ENCODE measurements around the gene PNKD.
A peak's percentile ranks its signal among the peaks of the same experiment; 100 is the strongest.

PNKD gene

GRCh38 chr2:218343591-218343990 is 73.3 kb downstream of the PNKD start:
- DNase-seq (ENCODE audit: low spot score): peak; percentile 77

- peak; percentile 93 for DNase-seq (ENCODE audit: low spot score)
Observed at GRCh38 chr2:218344090-218344754, 73.9 kb downstream of the PNKD start.

DNA sequence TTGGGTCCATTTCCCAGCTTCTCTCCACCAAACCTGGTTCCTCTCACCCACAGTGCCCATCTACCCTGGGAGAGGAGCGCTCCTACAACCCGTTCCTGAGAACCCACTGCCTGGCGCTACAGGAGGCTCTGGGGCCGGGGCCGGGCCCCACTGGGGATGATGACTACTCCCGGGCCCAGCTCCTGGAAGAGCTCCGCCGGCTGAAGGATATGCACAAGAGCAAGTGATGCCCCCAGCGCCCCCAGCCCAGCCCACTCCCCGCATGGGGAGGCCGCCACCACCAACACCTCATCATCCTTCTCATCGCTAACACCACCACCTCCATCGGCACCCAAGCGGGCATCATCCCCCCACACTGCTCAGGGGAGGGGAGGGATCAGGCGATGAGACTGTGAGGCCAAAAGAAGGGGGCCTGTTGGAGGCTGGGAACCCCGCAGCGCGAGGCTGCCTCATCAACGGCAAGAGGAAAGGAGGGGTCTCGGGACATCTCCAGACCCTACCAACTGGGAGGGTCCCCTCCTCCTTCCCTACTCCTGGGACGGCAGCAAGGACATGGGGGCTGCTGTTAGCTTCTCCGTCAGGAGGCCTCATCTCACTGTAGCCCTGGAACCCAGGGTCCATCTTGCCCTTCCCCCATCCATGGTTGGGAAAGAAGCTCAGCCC is 74.6 kb downstream of the PNKD start:
- DNase-seq (ENCODE audit: low spot score): no peak

- DNase-seq (ENCODE audit: low spot score): no peak
Observed at GRCh38 chr2:218345491-218346236, 75.3 kb downstream of the PNKD start.

DNA sequence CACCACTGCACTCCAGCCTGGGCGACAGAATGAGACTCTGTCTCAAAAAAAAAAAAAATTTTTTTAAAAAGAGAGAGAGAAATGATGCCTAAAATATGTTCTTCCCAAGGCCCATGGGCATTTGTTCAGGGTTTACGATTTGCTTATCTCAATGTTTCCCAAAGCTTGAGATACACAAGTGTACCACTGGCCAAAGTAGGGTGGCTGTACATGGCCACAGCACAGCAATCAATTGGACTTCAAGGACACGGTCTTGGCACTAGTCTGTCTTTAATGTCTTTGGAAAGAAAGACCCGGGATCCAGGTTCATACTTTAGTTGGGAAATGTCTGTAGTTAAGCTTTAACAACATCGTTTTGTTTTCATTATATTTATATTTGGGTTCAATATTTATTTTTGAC is 76.9 kb downstream of the PNKD start:
- DNase-seq (ENCODE audit: low spot score): no peak

GRCh38 chr2:218354045-218354444 is 83.7 kb downstream of the PNKD start:
- DNase-seq (ENCODE audit: low spot score): no peak

DNA sequence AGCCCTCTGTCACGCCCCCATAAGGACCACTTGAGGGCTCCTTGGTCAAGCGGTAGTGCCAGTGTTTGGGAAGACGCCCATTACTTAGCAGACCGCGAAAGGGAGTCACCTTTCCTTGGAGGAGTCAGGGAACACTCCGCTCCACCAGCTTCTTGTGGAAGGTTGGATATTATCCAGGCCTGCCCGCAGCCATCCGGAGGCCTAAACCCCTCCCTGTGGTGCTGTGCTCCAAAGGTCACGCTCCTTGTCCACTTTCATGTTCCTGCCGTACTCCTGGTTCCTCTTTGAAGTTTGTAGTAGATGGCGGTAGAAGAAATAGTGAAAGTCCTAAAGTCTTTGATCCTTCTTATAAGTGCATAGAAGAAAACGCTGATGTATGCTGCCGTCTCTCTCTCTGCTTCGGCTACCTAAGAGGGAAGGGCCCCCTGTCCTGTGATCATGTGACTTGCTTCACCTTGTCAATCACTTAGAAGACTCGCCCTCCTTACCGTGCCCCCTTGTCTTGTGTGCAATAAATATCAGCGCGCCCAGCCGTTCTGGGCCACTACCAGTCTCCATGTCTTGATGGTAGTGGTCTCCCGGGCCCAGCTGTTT is 84.6 kb downstream of the PNKD start:
- peak; percentile 69 for DNase-seq (ENCODE audit: low spot score)

DNA sequence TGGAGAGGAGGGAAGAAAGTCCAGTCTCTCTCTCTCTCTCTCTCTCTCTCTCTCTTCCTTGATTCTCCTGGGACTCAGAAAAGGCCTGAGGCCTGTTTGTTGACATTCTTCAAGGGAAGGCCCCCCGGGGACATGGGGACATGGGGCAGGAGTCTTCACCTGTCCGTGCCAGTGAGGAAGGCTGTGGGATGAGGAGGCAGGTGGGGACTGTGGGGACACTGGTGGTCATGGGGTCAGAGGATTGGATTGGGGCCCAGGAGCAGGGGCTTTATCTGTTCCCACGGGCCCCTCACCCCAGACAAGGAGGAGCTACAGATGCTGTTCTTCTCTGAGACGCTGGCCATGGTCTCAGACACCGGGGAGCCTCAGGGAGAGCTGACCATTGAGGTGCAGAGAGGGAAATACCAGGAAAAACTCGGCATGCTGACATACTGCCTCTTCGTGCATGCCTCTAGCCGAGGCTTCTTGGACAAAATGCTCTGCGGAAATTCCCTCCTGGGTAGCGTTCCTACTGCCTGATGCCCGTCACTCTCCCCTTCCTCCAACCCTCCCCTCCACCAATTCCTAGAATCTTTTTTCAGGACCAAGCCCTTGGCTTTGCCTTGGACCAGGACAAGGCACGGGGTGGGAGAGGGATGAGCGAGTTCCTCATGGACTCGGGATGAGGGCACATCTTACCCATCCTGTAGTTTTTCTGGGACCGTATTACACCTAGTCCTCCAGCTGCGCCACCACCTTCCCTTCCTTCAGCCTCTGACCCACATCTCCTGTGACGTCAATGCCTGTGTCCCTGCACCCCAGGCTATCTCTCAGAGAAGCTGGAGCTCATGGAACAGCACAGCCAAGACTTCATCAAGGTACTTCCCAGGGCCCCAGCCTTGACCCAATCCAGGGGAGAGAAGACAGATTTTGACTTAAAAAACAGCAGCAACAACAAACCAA is 87.2 kb downstream of the PNKD start:
- peak; percentile 60 for DNase-seq (ENCODE audit: low spot score)

DNA sequence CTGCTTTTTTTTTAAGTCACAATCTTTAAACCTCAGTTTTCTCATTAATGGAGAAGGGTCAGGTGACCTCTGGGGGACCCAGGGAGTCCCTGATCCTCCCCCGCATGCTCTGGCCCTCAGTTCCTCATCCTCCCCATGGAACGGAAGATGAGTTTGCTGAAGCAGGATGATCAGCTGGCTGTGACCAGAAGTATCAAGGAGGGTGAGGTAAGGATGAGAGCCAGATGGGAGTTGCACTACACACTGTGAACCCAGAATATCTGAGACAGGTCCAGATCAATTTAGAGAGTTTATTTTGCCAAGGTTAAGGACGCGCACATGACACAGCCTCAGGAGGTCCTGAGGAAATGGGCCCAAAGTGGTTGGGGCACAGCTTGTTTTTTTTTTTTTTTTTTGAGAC is 90.1 kb downstream of the PNKD start:
- DNase-seq (ENCODE audit: low spot score): no peak

- DNase-seq (ENCODE audit: low spot score): no peak
Observed at GRCh38 chr2:218362606-218363005, 92.3 kb downstream of the PNKD start.

DNA sequence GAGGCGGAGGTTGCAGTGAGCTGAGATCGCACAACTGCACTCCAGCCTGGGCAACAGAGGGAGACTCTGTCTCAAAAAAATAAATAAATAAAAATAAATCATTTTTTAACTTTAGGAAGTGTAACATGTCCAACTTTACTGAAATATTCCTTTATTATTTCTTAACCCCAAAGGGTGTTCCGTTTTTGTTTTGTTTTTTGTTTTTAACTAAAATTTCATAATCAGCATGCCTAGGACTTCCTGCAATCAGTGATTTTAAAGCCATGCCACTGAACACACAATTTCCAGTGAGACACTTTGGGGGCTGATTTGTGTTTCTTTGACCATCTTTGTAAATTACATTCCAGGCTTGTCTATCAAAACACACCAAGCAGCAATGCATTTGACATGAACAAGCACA is 93.4 kb downstream of the PNKD start:
- no peak for DNase-seq (ENCODE audit: low spot score)

GRCh38 chr2:218364196-218364595 is 93.9 kb downstream of the PNKD start:
- DNase-seq (ENCODE audit: low spot score): no peak

DNA sequence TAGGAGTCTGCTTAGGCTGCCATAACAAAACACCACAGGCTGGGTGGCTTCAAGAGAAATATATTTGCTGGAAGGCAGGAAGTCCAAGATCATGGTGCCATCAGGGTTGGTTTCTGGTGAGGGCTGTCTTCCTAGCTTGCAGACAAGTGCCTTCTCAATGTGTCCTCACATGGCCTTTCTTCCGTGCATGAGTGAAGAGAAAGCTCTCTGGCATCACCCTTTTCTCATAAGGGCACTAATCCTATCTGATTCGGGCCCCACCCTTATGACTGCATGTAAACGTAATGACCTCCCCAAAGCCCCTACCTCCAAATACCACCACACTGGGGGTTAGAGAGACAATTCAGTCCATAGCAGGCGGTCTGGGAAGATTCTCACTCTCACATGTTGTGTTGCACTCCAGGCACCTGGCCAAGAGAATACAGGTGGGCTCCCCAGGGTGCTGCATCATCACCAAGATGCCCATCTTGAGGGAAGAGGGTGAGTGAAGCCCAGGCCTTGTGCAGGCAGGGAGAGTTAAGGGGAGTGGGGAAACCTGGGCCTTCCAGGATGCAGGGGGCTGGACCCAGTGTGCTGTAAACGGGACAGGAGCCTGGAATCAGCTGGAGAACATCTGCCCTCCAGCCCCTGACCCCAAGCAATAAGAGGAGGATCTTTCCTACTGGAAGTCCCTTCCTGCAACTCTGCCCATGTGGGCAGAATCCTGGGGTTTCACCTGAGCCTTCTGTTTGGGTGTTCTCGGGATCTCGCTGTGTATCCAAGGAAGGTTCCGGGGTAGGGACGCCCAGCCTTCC is 96.5 kb downstream of the PNKD start:
- no peak for DNase-seq (ENCODE audit: low spot score)

DNA sequence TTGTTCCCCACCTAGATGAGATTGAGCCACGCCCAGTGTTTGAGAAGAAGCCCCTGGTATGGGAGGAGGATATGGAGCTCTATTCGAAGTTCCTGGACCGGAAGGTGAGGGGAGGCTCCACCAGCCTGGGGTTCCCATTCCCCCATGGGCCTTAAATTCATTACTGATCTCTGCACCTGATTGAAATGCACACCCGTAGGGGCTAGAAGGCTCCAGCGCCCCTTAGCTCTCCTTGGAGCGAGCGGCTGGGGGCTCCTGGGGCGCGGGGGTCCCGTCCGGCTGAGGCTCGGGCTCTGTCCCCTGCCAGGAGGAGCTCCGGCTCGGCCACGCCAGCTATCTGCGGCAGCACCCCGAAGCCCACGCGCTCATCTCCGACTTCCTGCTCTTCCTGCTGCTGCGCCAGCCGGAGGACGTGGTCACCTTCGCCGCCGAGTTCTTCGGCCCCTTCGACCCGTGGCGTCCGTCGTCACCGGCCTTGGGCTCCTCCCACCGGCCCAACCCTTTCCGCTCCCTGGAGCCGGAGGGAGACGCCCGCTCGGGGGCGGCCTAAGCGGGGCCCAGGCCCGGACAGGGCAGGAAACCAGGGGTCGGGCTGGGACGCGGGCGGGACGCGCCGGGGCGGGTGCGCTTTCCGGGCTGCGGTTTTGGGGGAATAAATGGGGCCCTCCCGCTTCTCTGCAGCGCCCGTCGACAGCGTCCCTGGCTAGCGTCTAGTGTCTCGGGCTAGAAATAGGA is 97.3 kb downstream of the PNKD start:
- DNase-seq (ENCODE audit: low spot score): peak; percentile 83

GRCh38 chr2:218368150-218368528 is 97.8 kb downstream of the PNKD start:
- DNase-seq (ENCODE audit: low spot score): no peak

DNA sequence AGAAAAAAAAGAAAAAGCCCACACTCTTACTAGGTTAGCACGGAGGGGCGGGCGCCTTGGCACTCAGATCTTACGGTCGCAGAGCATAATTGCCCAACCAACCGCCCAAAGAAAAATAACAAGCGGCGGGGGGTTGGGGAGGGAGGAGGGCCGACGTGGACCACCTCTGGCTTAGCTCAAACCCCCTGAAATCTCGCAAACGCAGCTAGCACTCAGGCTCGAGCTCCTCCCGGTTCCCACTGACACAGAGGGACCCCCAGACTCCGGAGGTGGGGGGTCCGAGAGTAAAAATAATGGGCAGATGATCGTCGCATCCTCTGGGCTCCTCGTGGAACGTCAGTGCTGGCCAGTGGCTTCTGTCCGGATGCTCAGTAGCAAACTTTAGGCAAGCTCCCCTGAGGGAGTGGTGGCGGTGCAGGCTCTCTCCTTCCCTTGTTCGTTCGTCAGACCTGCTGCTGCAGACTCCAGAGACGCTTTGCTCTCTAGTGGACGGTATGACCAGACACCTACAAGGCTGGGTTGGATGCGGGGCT is 98.4 kb downstream of the PNKD start:
- DNase-seq (ENCODE audit: low spot score): no peak

GRCh38 chr2:218369330-218369729 is 99.0 kb downstream of the PNKD start:
- no peak for DNase-seq (ENCODE audit: low spot score)

GRCh38 chr2:218370410-218371063 is 100.2 kb downstream of the PNKD start:
- no peak for DNase-seq (ENCODE audit: low spot score)

DNA sequence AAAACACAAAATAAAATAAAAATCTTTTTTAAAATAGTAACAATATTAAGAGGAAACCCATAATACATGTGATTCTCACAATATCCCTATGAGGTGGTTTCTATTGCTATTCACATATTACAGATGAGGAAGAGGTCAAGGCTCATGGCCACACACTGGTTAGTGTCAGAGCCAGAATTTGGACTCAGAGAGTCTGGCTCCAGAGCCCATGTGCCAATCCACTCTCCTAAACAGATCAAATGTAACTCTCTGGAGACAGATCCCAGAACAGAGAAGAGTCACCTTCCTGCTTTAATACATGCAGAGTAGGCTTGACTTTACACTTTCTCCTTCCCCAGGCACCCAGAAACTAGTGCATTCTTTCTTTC is 101.6 kb downstream of the PNKD start:
- no peak for DNase-seq (ENCODE audit: low spot score)

DNA sequence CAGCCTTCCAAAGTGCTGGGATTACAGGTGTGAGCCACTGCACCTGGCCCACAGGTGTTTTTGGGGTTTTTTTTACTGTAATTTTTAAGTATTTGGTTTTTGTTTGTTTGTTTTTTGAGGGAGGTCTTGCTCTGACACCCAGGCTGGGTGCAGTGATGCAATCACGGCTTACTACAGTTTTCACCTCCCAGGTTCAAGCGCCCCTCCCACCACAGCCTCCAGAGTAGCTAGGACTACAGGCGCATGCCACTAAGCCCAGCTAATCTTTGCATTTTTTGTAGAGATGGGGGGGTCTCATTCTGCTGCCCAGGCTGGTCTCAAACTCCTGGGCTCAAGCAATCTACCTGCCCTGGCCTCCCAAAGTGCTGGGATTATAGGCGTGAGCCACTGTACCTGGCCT is 104.5 kb downstream of the PNKD start:
- DNase-seq (ENCODE audit: low spot score): no peak
